Measurements from ENCODE around the gene COL27A1. TPM values are rescaled to one million over a fixed set of nuclear protein-coding genes. Genes with fewer than 3 reads are reported as not detected.

The COL27A1 gene
- polyA plus RNA-seq, 2 of the 4 experiments (the other 2 are of a cell fraction): 6.9 to 20.6 TPM

DNA sequence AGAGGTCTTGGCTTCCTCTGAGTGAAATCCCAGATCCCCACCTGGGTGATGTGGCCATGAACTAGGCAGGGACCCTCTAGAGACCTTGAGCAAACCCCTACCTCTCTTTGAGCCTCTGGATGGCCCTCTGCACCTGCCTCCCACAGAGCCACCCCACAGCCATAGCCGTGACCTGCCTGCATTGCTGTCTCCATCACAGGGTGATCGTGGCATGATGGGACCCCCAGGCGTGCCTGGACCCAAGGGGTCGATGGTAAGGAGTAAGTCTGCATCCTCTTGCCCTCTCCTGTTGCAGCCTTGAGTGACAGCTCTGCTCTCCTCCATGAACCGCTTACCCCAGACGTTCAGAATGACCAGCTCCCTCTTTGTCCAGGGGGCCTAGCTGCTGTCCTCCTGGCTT, 97.1 kb downstream of the COL27A1 start:
- no peak for ATAC-seq
- DNase-seq (ENCODE audit: low read depth in 1 of 2, low spot score in 1 of 2): no peak
- Histone ChIP-seq H3K4me1 (no peaks in the 10 kb centered on the region), H3K9me3 (no peaks in the 10 kb centered on the region), H3K4me3 (no peak overlapping the region), H3K27ac (no peak overlapping the region), H3K4me2 (no peak overlapping the region)
- TF ChIP-seq TFCP2L1 (CRISPR knock-in tag; IDR thresholded peaks at IDR 0.05) (no peak), KDM5A (IDR thresholded peaks at IDR 0.05) (no peak), HOXB5 (CRISPR knock-in tag; IDR thresholded peaks at IDR 0.05) (no peak), KDM1A (IDR thresholded peaks at IDR 0.05; ENCODE audit: low read depth) (no peak), FOXS1 (CRISPR knock-in tag; IDR thresholded peaks at IDR 0.05) (no peak), RCOR1 (IDR thresholded peaks at IDR 0.05; ENCODE audit: low read depth, low read length) (no peak), EHF (CRISPR knock-in tag; IDR thresholded peaks at IDR 0.05) (no peak), CEBPB (IDR thresholded peaks at IDR 0.05) (no peak)
- TF ChIP-seq, protein P1, sequence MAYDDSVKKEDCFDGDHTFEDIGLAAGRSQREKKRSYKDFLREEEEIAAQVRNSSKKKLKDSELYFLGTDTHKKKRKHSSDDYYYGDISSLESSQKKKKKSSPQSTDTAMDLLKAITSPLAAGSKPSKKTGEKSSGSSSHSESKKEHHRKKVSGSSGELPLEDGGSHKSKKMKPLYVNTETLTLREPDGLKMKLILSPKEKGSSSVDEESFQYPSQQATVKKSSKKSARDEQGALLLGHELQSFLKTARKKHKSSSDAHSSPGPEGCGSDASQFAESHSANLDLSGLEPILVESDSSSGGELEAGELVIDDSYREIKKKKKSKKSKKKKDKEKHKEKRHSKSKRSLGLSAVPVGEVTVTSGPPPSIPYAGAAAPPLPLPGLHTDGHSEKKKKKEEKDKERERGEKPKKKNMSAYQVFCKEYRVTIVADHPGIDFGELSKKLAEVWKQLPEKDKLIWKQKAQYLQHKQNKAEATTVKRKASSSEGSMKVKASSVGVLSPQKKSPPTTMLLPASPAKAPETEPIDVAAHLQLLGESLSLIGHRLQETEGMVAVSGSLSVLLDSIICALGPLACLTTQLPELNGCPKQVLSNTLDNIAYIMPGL (CRISPR knock-in tag; IDR thresholded peaks at IDR 0.05; ENCODE audit: borderline replicate concordance): no peak
- TF ChIP-seq, protein P2, sequence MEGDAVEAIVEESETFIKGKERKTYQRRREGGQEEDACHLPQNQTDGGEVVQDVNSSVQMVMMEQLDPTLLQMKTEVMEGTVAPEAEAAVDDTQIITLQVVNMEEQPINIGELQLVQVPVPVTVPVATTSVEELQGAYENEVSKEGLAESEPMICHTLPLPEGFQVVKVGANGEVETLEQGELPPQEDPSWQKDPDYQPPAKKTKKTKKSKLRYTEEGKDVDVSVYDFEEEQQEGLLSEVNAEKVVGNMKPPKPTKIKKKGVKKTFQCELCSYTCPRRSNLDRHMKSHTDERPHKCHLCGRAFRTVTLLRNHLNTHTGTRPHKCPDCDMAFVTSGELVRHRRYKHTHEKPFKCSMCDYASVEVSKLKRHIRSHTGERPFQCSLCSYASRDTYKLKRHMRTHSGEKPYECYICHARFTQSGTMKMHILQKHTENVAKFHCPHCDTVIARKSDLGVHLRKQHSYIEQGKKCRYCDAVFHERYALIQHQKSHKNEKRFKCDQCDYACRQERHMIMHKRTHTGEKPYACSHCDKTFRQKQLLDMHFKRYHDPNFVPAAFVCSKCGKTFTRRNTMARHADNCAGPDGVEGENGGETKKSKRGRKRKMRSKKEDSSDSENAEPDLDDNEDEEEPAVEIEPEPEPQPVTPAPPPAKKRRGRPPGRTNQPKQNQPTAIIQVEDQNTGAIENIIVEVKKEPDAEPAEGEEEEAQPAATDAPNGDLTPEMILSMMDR (IDR thresholded peaks at IDR 0.05): no peak
- TF ChIP-seq, protein P3, sequence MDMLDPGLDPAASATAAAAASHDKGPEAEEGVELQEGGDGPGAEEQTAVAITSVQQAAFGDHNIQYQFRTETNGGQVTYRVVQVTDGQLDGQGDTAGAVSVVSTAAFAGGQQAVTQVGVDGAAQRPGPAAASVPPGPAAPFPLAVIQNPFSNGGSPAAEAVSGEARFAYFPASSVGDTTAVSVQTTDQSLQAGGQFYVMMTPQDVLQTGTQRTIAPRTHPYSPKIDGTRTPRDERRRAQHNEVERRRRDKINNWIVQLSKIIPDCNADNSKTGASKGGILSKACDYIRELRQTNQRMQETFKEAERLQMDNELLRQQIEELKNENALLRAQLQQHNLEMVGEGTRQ (IDR thresholded peaks at IDR 0.05): no peak
- FAIRE-seq: no peak
- ChIA-PET CTCF (interaction anchor here (1.4 kb wide), 1 partner anchor 12 kb away, joined by 4 read pairs; no protein-coding TSS in a partner anchor), POLR2A (no interaction called here)
- WGBS (ENCODE audit: missing lambda C conversion rate): 85% methylated on average over 4 of the region's 6 CpGs

DNA sequence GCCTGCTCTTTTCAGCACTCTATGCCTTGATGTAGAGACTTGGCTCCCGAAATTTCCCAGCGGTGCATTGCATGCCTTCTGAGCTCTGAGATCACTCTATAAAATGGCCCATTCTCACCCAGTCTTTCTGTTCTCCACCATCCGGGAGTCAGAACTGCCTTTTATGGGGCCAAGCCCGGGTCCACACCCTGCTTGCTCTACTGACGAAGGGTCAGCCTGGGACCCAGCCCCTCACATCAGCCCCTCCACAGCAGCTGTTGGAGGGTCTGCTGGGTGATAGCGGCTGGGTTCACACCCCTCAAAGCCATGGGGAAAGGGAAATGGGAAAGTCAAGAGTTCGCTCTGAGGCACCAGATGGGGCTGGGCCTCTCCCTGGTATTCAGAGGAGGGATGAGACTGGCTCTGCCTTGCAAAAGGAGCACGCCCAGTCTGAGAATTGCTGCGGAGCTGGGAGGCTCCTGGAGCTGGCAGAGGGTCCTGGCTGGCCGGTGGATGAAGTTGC, 101.5 kb downstream of the COL27A1 start:
- CTCF ChIA-PET: interaction anchor here (0.6 to 3.9 kb wide), 3 partner anchors 34 to 149 kb away, joined by 3 to 21 read pairs (median 3); no protein-coding TSS in a partner anchor
- Histone ChIP-seq H3K4me1 (no peaks in the 10 kb centered on the region), H3K4me2 (no peak overlapping the region), H3K27ac (no peak overlapping the region), H3K4me3 (no peak overlapping the region), H3K9me3 (no peaks in the 10 kb centered on the region)
- TF ChIP-seq HOXA7 (CRISPR knock-in tag; IDR thresholded peaks at IDR 0.05) (no peak), NR3C1 (IDR thresholded peaks at IDR 0.05) (no peak), MYC (IDR thresholded peaks at IDR 0.05; ENCODE audit: borderline replicate concordance, low read length) (no peak), ZNF302 (CRISPR knock-in tag; IDR thresholded peaks at IDR 0.05) (no peak), CHD2 (IDR thresholded peaks at IDR 0.05; ENCODE audit: low read length, partially characterized antibody) (no peak), POLR2A (IDR thresholded peaks at IDR 0.05; ENCODE audit: low read length) (no peak), SMC3 (IDR thresholded peaks at IDR 0.05) (no peak), FOSB (CRISPR knock-in tag; IDR thresholded peaks at IDR 0.05) (no peak), NFE2L2 (conservative IDR thresholded peaks at IDR 0.05; ENCODE audit: low read length) (no peak), RCOR1 (IDR thresholded peaks at IDR 0.05; ENCODE audit: low read depth, low read length) (no peak), BHLHE40 (IDR thresholded peaks at IDR 0.05; ENCODE audit: low read depth, low read length) (no peak)
- TF ChIP-seq, protein P4, sequence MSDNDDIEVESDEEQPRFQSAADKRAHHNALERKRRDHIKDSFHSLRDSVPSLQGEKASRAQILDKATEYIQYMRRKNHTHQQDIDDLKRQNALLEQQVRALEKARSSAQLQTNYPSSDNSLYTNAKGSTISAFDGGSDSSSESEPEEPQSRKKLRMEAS (IDR thresholded peaks at IDR 0.05): no peak
- TF ChIP-seq, protein P5, sequence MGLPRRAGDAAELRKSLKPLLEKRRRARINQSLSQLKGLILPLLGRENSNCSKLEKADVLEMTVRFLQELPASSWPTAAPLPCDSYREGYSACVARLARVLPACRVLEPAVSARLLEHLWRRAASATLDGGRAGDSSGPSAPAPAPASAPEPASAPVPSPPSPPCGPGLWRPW (IDR thresholded peaks at IDR 0.05): no peak
- TF ChIP-seq, protein P2 (IDR thresholded peaks at IDR 0.05): no peak
- ATAC-seq: no peak
- no peak for FAIRE-seq
- DNase-seq (ENCODE audit: low read depth in 1 of 2, low spot score in 1 of 2): no peak
- WGBS (ENCODE audit: missing lambda C conversion rate): 87% methylated on average over 10 of the region's 10 CpGs
- POLR2A ChIA-PET: no interaction called here

All from A549 (cell line).